SK-N-SH treated with all-trans-retinoic acid at 6 μM for 48 hours (cell line): Measurements from ENCODE around the gene IL26.

Source experiments
- GLIS3 ChIP-seq: fragments of 250-450 bp; sonication (Bioruptor Pico); IDR thresholded peaks from 2 replicates; pipeline ENCODE4 v1.5.0; 2020; ENCODE audit warnings: mild to moderate bottlenecking, moderate library complexity
- ISL1 ChIP-seq: fragments of 250-450 bp; sonication (Bioruptor Pico); IDR thresholded peaks from 2 replicates; pipeline ENCODE4 v2.1.2; 2022; ENCODE audit warnings: mild to moderate bottlenecking, moderate library complexity
- TCF4 ChIP-seq: fragments of 250-450 bp; sonication (Bioruptor Pico); IDR thresholded peaks from 2 replicates; pipeline ENCODE4 v1.8.0; 2021; ENCODE audit warnings: mild to moderate bottlenecking, moderate library complexity, borderline replicate concordance
- ZFP3 ChIP-seq: fragments of 250-450 bp; sonication (Bioruptor Pico); IDR thresholded peaks from 2 replicates; pipeline ENCODE4 v1.5.0; 2020; ENCODE audit warnings: mild to moderate bottlenecking, moderate library complexity
- ZNF565 ChIP-seq: fragments of 450-650 bp; formaldehyde crosslinking; conservative IDR thresholded peaks from 2 replicates; pipeline ENCODE4 v1.5.0; 2020; ENCODE audit warnings: low read depth, mild to moderate bottlenecking, moderate library complexity
- TF ChIP-seq, protein P1 (sequence below): fragments of 250-450 bp; sonication (Bioruptor Pico); IDR thresholded peaks from 2 replicates; pipeline ENCODE4 v1.5.0; 2020; ENCODE audit warnings: mild to moderate bottlenecking, moderate library complexity

DNA sequence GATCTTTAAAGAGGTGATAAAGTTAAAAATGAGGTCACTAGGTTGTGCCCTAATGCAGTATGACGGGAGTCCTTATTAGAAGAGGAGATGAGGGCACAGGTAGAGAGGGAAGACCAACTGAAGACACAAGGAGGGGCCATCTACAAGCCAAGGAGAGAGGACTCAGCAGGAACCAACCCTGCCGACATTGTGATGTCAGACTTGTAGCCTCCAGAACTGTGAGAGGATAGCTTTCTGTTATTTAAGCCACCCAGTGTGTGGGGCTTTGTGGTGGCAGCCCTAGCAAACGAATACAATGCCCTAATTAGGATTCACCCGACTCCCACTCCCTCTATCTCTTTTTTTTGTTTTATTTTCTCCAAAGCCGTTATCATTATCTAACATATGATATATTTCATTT, 7.9 kb upstream of the IL26 start:
- TF ChIP-seq ZNF565 (CRISPR knock-in tag) (no peak), TCF4 (CRISPR knock-in tag) (no peak), ZFP3 (no peak), ISL1 (CRISPR knock-in tag) (no peak), GLIS3 (CRISPR knock-in tag) (no peak)
- TF ChIP-seq, protein P1, sequence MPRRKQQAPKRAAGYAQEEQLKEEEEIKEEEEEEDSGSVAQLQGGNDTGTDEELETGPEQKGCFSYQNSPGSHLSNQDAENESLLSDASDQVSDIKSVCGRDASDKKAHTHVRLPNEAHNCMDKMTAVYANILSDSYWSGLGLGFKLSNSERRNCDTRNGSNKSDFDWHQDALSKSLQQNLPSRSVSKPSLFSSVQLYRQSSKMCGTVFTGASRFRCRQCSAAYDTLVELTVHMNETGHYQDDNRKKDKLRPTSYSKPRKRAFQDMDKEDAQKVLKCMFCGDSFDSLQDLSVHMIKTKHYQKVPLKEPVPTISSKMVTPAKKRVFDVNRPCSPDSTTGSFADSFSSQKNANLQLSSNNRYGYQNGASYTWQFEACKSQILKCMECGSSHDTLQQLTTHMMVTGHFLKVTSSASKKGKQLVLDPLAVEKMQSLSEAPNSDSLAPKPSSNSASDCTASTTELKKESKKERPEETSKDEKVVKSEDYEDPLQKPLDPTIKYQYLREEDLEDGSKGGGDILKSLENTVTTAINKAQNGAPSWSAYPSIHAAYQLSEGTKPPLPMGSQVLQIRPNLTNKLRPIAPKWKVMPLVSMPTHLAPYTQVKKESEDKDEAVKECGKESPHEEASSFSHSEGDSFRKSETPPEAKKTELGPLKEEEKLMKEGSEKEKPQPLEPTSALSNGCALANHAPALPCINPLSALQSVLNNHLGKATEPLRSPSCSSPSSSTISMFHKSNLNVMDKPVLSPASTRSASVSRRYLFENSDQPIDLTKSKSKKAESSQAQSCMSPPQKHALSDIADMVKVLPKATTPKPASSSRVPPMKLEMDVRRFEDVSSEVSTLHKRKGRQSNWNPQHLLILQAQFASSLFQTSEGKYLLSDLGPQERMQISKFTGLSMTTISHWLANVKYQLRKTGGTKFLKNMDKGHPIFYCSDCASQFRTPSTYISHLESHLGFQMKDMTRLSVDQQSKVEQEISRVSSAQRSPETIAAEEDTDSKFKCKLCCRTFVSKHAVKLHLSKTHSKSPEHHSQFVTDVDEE (CRISPR knock-in tag): no peak
